RCC 7860 (cell line): ENCODE data around the gene MTERF2.
A peak's percentile ranks its signal among the peaks of the same experiment; 100 is the strongest.
"Not testable (repeated sequence)": the region's sequence is repeated elsewhere in the genome, so short reads cannot be mapped to it uniquely, and the experiment has no call there.

Experiments
- DNase-seq: peaks from one replicate; pipeline ENCODE4 v3.0.0-alpha.2; 2015; ENCODE audit warnings: low spot score
- FAIRE-seq: peaks from 2 replicates; lab custom pipeline; 2012; peaks lifted over from hg19 to GRCh38; lab: Jason Lieb, UNC

The MTERF2 gene

GRCh38 chr12:106996102-106996501, 9.2 kb upstream of the MTERF2 start:
- not testable (repeated sequence) for DNase-seq, FAIRE-seq

- no peak for FAIRE-seq
- DNase-seq, result no peak
Observed at GRCh38 chr12:106994579-106995220, 7.8 kb upstream of the MTERF2 start.

- no peak for FAIRE-seq
- DNase-seq, result no peak
Observed at GRCh38 chr12:106987846-106988245, 900 bp upstream of the MTERF2 start.

GRCh38 chr12:106986135-106986534, 811 bp downstream of the MTERF2 start:
- FAIRE-seq (no peak), DNase-seq (no peak)

- FAIRE-seq, result no peak
- DNase-seq, result no peak
Observed at GRCh38 chr12:106985479-106985878, 1.5 kb downstream of the MTERF2 start.

GRCh38 chr12:106984588-106985137, 2.3 kb downstream of the MTERF2 start:
- no peak for FAIRE-seq

GRCh38 chr12:106982229-106982628, 4.7 kb downstream of the MTERF2 start:
- FAIRE-seq (no peak), DNase-seq (no peak)

More at GRCh38 chr12:106984588-106985137, 2.3 kb downstream of the MTERF2 start:
- no peak for DNase-seq

GRCh38 chr12:106981788-106982187, 5.2 kb downstream of the MTERF2 start:
- no peak for DNase-seq
- FAIRE-seq, result no peak

GRCh38 chr12:106980944-106981343, 6.0 kb downstream of the MTERF2 start:
- no peak for FAIRE-seq

GRCh38 chr12:106978035-106978800, 8.7 kb downstream of the MTERF2 start:
- no peak for DNase-seq
- no peak for FAIRE-seq

More at GRCh38 chr12:106980944-106981343, 6.0 kb downstream of the MTERF2 start:
- DNase-seq, result no peak

- FAIRE-seq, result no peak
- no peak for DNase-seq
Observed at GRCh38 chr12:106976668-106977067, 10.3 kb downstream of the MTERF2 start.

GRCh38 chr12:106975993-106976658, 10.8 kb downstream of the MTERF2 start:
- FAIRE-seq (no peak), DNase-seq (no peak)

GRCh38 chr12:106975098-106975497, 11.8 kb downstream of the MTERF2 start:
- DNase-seq, result no peak
- FAIRE-seq, result no peak

GRCh38 chr12:106974511-106974910, 12.4 kb downstream of the MTERF2 start:
- DNase-seq (peak; percentile 50), FAIRE-seq (peak; percentile 74)

GRCh38 chr12:106973545-106973944, 13.4 kb downstream of the MTERF2 start:
- FAIRE-seq (no peak), DNase-seq (no peak)

- FAIRE-seq (no peak), DNase-seq (no peak)
Observed at GRCh38 chr12:106971065-106971464, 15.9 kb downstream of the MTERF2 start.

GRCh38 chr12:106964526-106964925, 22.4 kb downstream of the MTERF2 start:
- DNase-seq (no peak), FAIRE-seq (no peak)

GRCh38 chr12:106962286-106962685, 24.7 kb downstream of the MTERF2 start:
- FAIRE-seq (no peak), DNase-seq (no peak)

- FAIRE-seq, result no peak
- DNase-seq, result no peak
Observed at GRCh38 chr12:106960443-106960842, 26.5 kb downstream of the MTERF2 start.

GRCh38 chr12:106957583-106957982, 29.4 kb downstream of the MTERF2 start:
- DNase-seq (no peak), FAIRE-seq (no peak)

- DNase-seq (no peak), FAIRE-seq (no peak)
Observed at GRCh38 chr12:106956048-106956578, 30.8 kb downstream of the MTERF2 start.
